HG03103 (cell line): Measurements from ENCODE around the gene CLPSL1.
"Not testable (repeated sequence)": the region's sequence is repeated elsewhere in the genome, so short reads cannot be mapped to it uniquely, and the experiment has no call there.

ENCODE experiments used
- ATAC-seq: cut with Tn5 transposase; IDR thresholded peaks from one replicate; pipeline ENCODE4 v1.9.1; 2021; ENCODE audit warnings: low read depth; ENCODE audit not compliant: unreplicated experiment

Gene CLPSL1

GRCh38 chr6:35780719-35781118, at the start of gene CLPSL1:
TSS of gene CLPSL1 (plus strand) at chr6:35781019. CDS start at chr6:35781111, 92 bp downstream.
- no peak for ATAC-seq

- ATAC-seq: peak; percentile 35
Measured at GRCh38 chr6:35731414-35731735, 49.4 kb upstream of the CLPSL1 start.

- ATAC-seq: peak; percentile 46
Measured at GRCh38 chr6:35731736-35732532, 48.9 kb upstream of the CLPSL1 start.

GRCh38 chr6:35733633-35734032, 47.2 kb upstream of the CLPSL1 start:
- ATAC-seq: no peak

- not testable (repeated sequence) for ATAC-seq
Measured at GRCh38 chr6:35734319-35734718, 46.5 kb upstream of the CLPSL1 start.

- ATAC-seq: no peak
Measured at GRCh38 chr6:35735452-35735851, 45.4 kb upstream of the CLPSL1 start.

- ATAC-seq: no peak
Measured at GRCh38 chr6:35736253-35736894, 44.4 kb upstream of the CLPSL1 start.

- no peak for ATAC-seq
Measured at GRCh38 chr6:35736982-35737412, 43.8 kb upstream of the CLPSL1 start, which contains the start of gene ARMC12. TSS of gene ARMC12 (plus strand) at chr6:35737032. CDS start at chr6:35737109, 77 bp downstream.

GRCh38 chr6:35737413-35738211, 43.2 kb upstream of the CLPSL1 start:
- no peak for ATAC-seq

- no peak for ATAC-seq
Measured at GRCh38 chr6:35739645-35740524, 40.9 kb upstream of the CLPSL1 start.

- ATAC-seq: no peak
Measured at GRCh38 chr6:35742842-35743241, 38.0 kb upstream of the CLPSL1 start.

GRCh38 chr6:35745509-35745908, 35.3 kb upstream of the CLPSL1 start:
- ATAC-seq: no peak

GRCh38 chr6:35746516-35746915, 34.3 kb upstream of the CLPSL1 start:
- ATAC-seq: no peak

- ATAC-seq: no peak
Measured at GRCh38 chr6:35747877-35748276, 32.9 kb upstream of the CLPSL1 start.

GRCh38 chr6:35750557-35750956, 30.3 kb upstream of the CLPSL1 start:
- no peak for ATAC-seq

- no peak for ATAC-seq
Measured at GRCh38 chr6:35751594-35751993, 29.2 kb upstream of the CLPSL1 start.

- no peak for ATAC-seq
Measured at GRCh38 chr6:35752330-35752729, 28.5 kb upstream of the CLPSL1 start.

- no peak for ATAC-seq
Measured at GRCh38 chr6:35754452-35755277, 26.2 kb upstream of the CLPSL1 start.

GRCh38 chr6:35755278-35755924, 25.4 kb upstream of the CLPSL1 start:
- ATAC-seq: no peak
